ENCODE results near the gene CCNH.
A peak's percentile ranks its signal among the peaks of the same experiment; 100 is the strongest.

CCNH gene

GRCh38 chr5:87423755-87424154 lies 11.0 kb upstream of the CCNH start:
- Histone ChIP-seq H3K14ac (ENCODE audit: low read length) (no peak overlapping the region), H4K91ac (ENCODE audit: low read depth, low read length, poor library complexity) (no peak overlapping the region), H3K27me3 (ENCODE audit: control insufficient read depth in 3 of 3, insufficient read depth in 3 of 3, low read depth in 1 of 3, low read length in 3 of 3) (peaks cover 0 to 3% (median 0%) of the 10 kb centered on the region in 3 experiments), H3K23ac (ENCODE audit: low read depth, low read length, poor library complexity) (no peak overlapping the region), H2AK5ac (ENCODE audit: low read depth, low read length) (no peak overlapping the region), H3K18ac (ENCODE audit: low read length) (no peak overlapping the region), H3K4ac (ENCODE audit: low read length) (no peak overlapping the region), H3K27ac (replicated peaks; ENCODE audit: low read length) (no peak overlapping the region), H4K8ac (ENCODE audit: low read depth, low read length) (no peak overlapping the region), H3K4me2 (ENCODE audit: insufficient read depth, low read length, poor library complexity, severe bottlenecking) (no peak overlapping the region), H3K4me3 (ENCODE audit: low read length in 2 of 2) (no peak overlapping the region), H2BK15ac (ENCODE audit: low read length) (no peak overlapping the region), H2AFZ (ENCODE audit: low read length) (no peak overlapping the region), H2BK120ac (ENCODE audit: low read depth, low read length) (no peak overlapping the region), H3K4me1 (ENCODE audit: control insufficient read depth in 2 of 2, insufficient read depth in 1 of 2, low read depth in 1 of 2, low read length in 2 of 2) (no peaks in the 10 kb centered on the region), H3K9ac (ENCODE audit: low read depth, low read length, poor library complexity) (no peak overlapping the region), H2BK12ac (ENCODE audit: low read length) (no peak overlapping the region), H3K79me1 (ENCODE audit: low read depth, low read length) (no peaks in the 10 kb centered on the region), H3K36me3 (replicated peaks in 1 of 2; ENCODE audit: control insufficient read depth in 2 of 2, insufficient read depth in 2 of 2, low read length in 2 of 2) (no peaks in the 10 kb centered on the region), H2BK5ac (ENCODE audit: low read length) (no peak overlapping the region), H3K9me3 (replicated peaks in 1 of 2; ENCODE audit: control insufficient read depth in 2 of 2, insufficient read depth in 1 of 2, low read depth in 1 of 2, low read length in 2 of 2) (no peaks in the 10 kb centered on the region)
- DNase-seq (ENCODE audit: low spot score) = no peak
- WGBS, 2 donors (ENCODE audit: extremely low coverage in 2 of 2, insufficient read length in 2 of 2, insufficient replicate concordance in 1 of 2) = no CpG with 5 or more reads among the region's 1 CpG

- no peak for DNase-seq (ENCODE audit: low spot score)
- Histone ChIP-seq H4K8ac (ENCODE audit: low read depth, low read length) (no peak overlapping the region), H3K14ac (ENCODE audit: low read length) (no peak overlapping the region), H2BK15ac (ENCODE audit: low read length) (no peak overlapping the region), H2AFZ (ENCODE audit: low read length) (no peak overlapping the region), H3K4me3 (ENCODE audit: low read length in 2 of 2) (no peak overlapping the region), H3K27ac (replicated peaks; ENCODE audit: low read length) (no peak overlapping the region), H3K18ac (ENCODE audit: low read length) (no peak overlapping the region), H4K91ac (ENCODE audit: low read depth, low read length, poor library complexity) (no peak overlapping the region), H3K9ac (ENCODE audit: low read depth, low read length, poor library complexity) (no peak overlapping the region), H3K4ac (ENCODE audit: low read length) (no peak overlapping the region), H2BK5ac (ENCODE audit: low read length) (no peak overlapping the region), H3K36me3 (replicated peaks in 1 of 2; ENCODE audit: control insufficient read depth in 2 of 2, insufficient read depth in 2 of 2, low read length in 2 of 2) (no peaks in the 10 kb centered on the region), H3K79me1 (ENCODE audit: low read depth, low read length) (no peaks in the 10 kb centered on the region), H3K27me3 (ENCODE audit: control insufficient read depth in 3 of 3, insufficient read depth in 3 of 3, low read depth in 1 of 3, low read length in 3 of 3) (peaks cover 0 to 3% (median 0%) of the 10 kb centered on the region in 3 experiments), H3K4me1 (ENCODE audit: control insufficient read depth in 2 of 2, insufficient read depth in 1 of 2, low read depth in 1 of 2, low read length in 2 of 2) (no peaks in the 10 kb centered on the region), H2BK12ac (ENCODE audit: low read length) (no peak overlapping the region), H2BK120ac (ENCODE audit: low read depth, low read length) (no peak overlapping the region), H3K23ac (ENCODE audit: low read depth, low read length, poor library complexity) (no peak overlapping the region), H3K4me2 (ENCODE audit: insufficient read depth, low read length, poor library complexity, severe bottlenecking) (no peak overlapping the region), H3K9me3 (replicated peaks in 1 of 2; ENCODE audit: control insufficient read depth in 2 of 2, insufficient read depth in 1 of 2, low read depth in 1 of 2, low read length in 2 of 2) (no peaks in the 10 kb centered on the region), H2AK5ac (ENCODE audit: low read depth, low read length) (no peak overlapping the region)
Observed at GRCh38 chr5:87421307-87421706, 8.6 kb upstream of the CCNH start.

- no peak overlapping the region for H3K4me2 ChIP-seq (ENCODE audit: insufficient read depth, low read length, poor library complexity, severe bottlenecking)
- peaks cover 0 to 3% (median 0%) of the 10 kb centered on the region in 3 experiments for H3K27me3 ChIP-seq (ENCODE audit: control insufficient read depth in 3 of 3, insufficient read depth in 3 of 3, low read depth in 1 of 3, low read length in 3 of 3)
- no peak overlapping the region for H2BK120ac ChIP-seq (ENCODE audit: low read depth, low read length)
- H4K91ac ChIP-seq (ENCODE audit: low read depth, low read length, poor library complexity) = no peak overlapping the region
- no peaks in the 10 kb centered on the region for H3K36me3 ChIP-seq (replicated peaks in 1 of 2; ENCODE audit: control insufficient read depth in 2 of 2, insufficient read depth in 2 of 2, low read length in 2 of 2)
- no peak overlapping the region for H3K14ac ChIP-seq (ENCODE audit: low read length)
- H2BK12ac ChIP-seq (ENCODE audit: low read length) = no peak overlapping the region
- no peak overlapping the region for H4K8ac ChIP-seq (ENCODE audit: low read depth, low read length)
- no peak overlapping the region for H3K27ac ChIP-seq (replicated peaks; ENCODE audit: low read length)
- no peak overlapping the region for H3K9ac ChIP-seq (ENCODE audit: low read depth, low read length, poor library complexity)
- no peak overlapping the region for H2AK5ac ChIP-seq (ENCODE audit: low read depth, low read length)
- H2AFZ ChIP-seq (ENCODE audit: low read length) = no peak overlapping the region
- no peak overlapping the region for H3K23ac ChIP-seq (ENCODE audit: low read depth, low read length, poor library complexity)
- no peaks in the 10 kb centered on the region for H3K9me3 ChIP-seq (replicated peaks in 1 of 2; ENCODE audit: control insufficient read depth in 2 of 2, insufficient read depth in 1 of 2, low read depth in 1 of 2, low read length in 2 of 2)
- no peak overlapping the region for H2BK5ac ChIP-seq (ENCODE audit: low read length)
- DNase-seq (ENCODE audit: low spot score) = no peak
- H3K18ac ChIP-seq (ENCODE audit: low read length) = no peak overlapping the region
- no peaks in the 10 kb centered on the region for H3K79me1 ChIP-seq (ENCODE audit: low read depth, low read length)
- H3K4me3 ChIP-seq (ENCODE audit: low read length in 2 of 2) = no peak overlapping the region
- H2BK15ac ChIP-seq (ENCODE audit: low read length) = no peak overlapping the region
- no peak overlapping the region for H3K4ac ChIP-seq (ENCODE audit: low read length)
- H3K4me1 ChIP-seq (ENCODE audit: control insufficient read depth in 2 of 2, insufficient read depth in 1 of 2, low read depth in 1 of 2, low read length in 2 of 2) = no peaks in the 10 kb centered on the region
Observed at GRCh38 chr5:87418506-87418905, 5.8 kb upstream of the CCNH start.

- no peak overlapping the region for H4K91ac ChIP-seq (ENCODE audit: low read depth, low read length, poor library complexity)
- peak overlapping the region; percentile 79 for H2AFZ ChIP-seq (ENCODE audit: low read length)
- no peak overlapping the region for H3K9ac ChIP-seq (ENCODE audit: low read depth, low read length, poor library complexity)
- H3K4me3 ChIP-seq (ENCODE audit: low read length in 2 of 2) = peak overlapping the region; percentile 25 to 80
- no peak overlapping the region for H2BK120ac ChIP-seq (ENCODE audit: low read depth, low read length)
- no peaks in the 10 kb centered on the region for H3K79me1 ChIP-seq (ENCODE audit: low read depth, low read length)
- no peak for DNase-seq (ENCODE audit: low spot score)
- H2BK12ac ChIP-seq (ENCODE audit: low read length) = no peak overlapping the region
- H3K18ac ChIP-seq (ENCODE audit: low read length) = no peak overlapping the region
- H3K27ac ChIP-seq (replicated peaks; ENCODE audit: low read length) = no peak overlapping the region
- no peaks in the 10 kb centered on the region for H3K27me3 ChIP-seq (ENCODE audit: control insufficient read depth in 3 of 3, insufficient read depth in 3 of 3, low read depth in 1 of 3, low read length in 3 of 3)
- H4K8ac ChIP-seq (ENCODE audit: low read depth, low read length) = no peak overlapping the region
- no peaks in the 10 kb centered on the region for H3K9me3 ChIP-seq (replicated peaks in 1 of 2; ENCODE audit: control insufficient read depth in 2 of 2, insufficient read depth in 1 of 2, low read depth in 1 of 2, low read length in 2 of 2)
- H2BK15ac ChIP-seq (ENCODE audit: low read length) = no peak overlapping the region
- no peak overlapping the region for H3K14ac ChIP-seq (ENCODE audit: low read length)
- H2BK5ac ChIP-seq (ENCODE audit: low read length) = no peak overlapping the region
- H3K23ac ChIP-seq (ENCODE audit: low read depth, low read length, poor library complexity) = no peak overlapping the region
- H3K4me1 ChIP-seq (ENCODE audit: control insufficient read depth in 2 of 2, insufficient read depth in 1 of 2, low read depth in 1 of 2, low read length in 2 of 2) = no peaks in the 10 kb centered on the region
- peaks cover 4 to 29% of the 10 kb centered on the region in 2 donors for H3K36me3 ChIP-seq (replicated peaks in 1 of 2; ENCODE audit: control insufficient read depth in 2 of 2, insufficient read depth in 2 of 2, low read length in 2 of 2)
- no peak overlapping the region for H2AK5ac ChIP-seq (ENCODE audit: low read depth, low read length)
- H3K4ac ChIP-seq (ENCODE audit: low read length) = no peak overlapping the region
- no CpG with 5 or more reads among the region's 3 CpGs for WGBS, 2 donors (ENCODE audit: extremely low coverage in 2 of 2, insufficient read length in 2 of 2, insufficient replicate concordance in 1 of 2)
- peak overlapping the region; percentile 46 for H3K4me2 ChIP-seq (ENCODE audit: insufficient read depth, low read length, poor library complexity, severe bottlenecking)
Observed at GRCh38 chr5:87413343-87413645, 564 bp upstream of the CCNH start.

Measured in neuronal stem cell (in vitro differentiated cells).